ENCODE results near the gene ATP8B3.

ATP8B3 gene

GRCh38 chr19:1747285-1748114 is 64.6 kb downstream of the ATP8B3 start:
- peak overlapping the region; percentile 6; the same call in 1 of the 2 replicates for H3K4me3 ChIP-seq (replicated peaks; ENCODE audit: low read depth, low read length)
- no peak for TF ChIP-seq CTCF (IDR thresholded peaks at IDR 0.05; ENCODE audit: insufficient read depth, low read length, poor library complexity, severe bottlenecking)
- no peaks in the 10 kb centered on the region for H3K36me3 ChIP-seq (ENCODE audit: control insufficient read depth, insufficient read depth, low read length)
- peak; percentile 57 for DNase-seq (ENCODE audit: extremely low read depth, insufficient read length)
- peaks cover 3% of the 10 kb centered on the region for H3K27me3 ChIP-seq (replicated peaks; ENCODE audit: control insufficient read depth, insufficient read depth, low read length)

- H3K36me3 ChIP-seq (ENCODE audit: control insufficient read depth, insufficient read depth, low read length), result no peaks in the 10 kb centered on the region
- H3K27me3 ChIP-seq (replicated peaks; ENCODE audit: control insufficient read depth, insufficient read depth, low read length), result peaks cover 3% of the 10 kb centered on the region
- no peak for DNase-seq (ENCODE audit: extremely low read depth, insufficient read length)
- no peak overlapping the region for H3K4me3 ChIP-seq (replicated peaks; ENCODE audit: low read depth, low read length)
- no peak for TF ChIP-seq CTCF (IDR thresholded peaks at IDR 0.05; ENCODE audit: insufficient read depth, low read length, poor library complexity, severe bottlenecking)
Observed at GRCh38 chr19:1746401-1747284, 65.4 kb downstream of the ATP8B3 start.

GRCh38 chr19:1745589-1746031 is 66.5 kb downstream of the ATP8B3 start:
- no peaks in the 10 kb centered on the region for H3K36me3 ChIP-seq (ENCODE audit: control insufficient read depth, insufficient read depth, low read length)
- no peak for DNase-seq (ENCODE audit: extremely low read depth, insufficient read length)
- no peak overlapping the region for H3K4me3 ChIP-seq (replicated peaks; ENCODE audit: low read depth, low read length)
- H3K27me3 ChIP-seq (replicated peaks; ENCODE audit: control insufficient read depth, insufficient read depth, low read length), result peaks cover 3% of the 10 kb centered on the region
- no peak for TF ChIP-seq CTCF (IDR thresholded peaks at IDR 0.05; ENCODE audit: insufficient read depth, low read length, poor library complexity, severe bottlenecking)

GRCh38 chr19:1744822-1745563 is 67.1 kb downstream of the ATP8B3 start:
- Histone ChIP-seq H3K27me3 (replicated peaks; ENCODE audit: control insufficient read depth, insufficient read depth, low read length) (no peaks in the 10 kb centered on the region; the same call in none of the 2 replicates), H3K4me3 (replicated peaks; ENCODE audit: low read depth, low read length) (no peak overlapping the region), H3K36me3 (ENCODE audit: control insufficient read depth, insufficient read depth, low read length) (no peaks in the 10 kb centered on the region)
- no peak for TF ChIP-seq CTCF (IDR thresholded peaks at IDR 0.05; ENCODE audit: insufficient read depth, low read length, poor library complexity, severe bottlenecking)
- no peak for DNase-seq (ENCODE audit: extremely low read depth, insufficient read length)

GRCh38 chr19:1744133-1744665 is 67.9 kb downstream of the ATP8B3 start:
- no peak for DNase-seq (ENCODE audit: extremely low read depth, insufficient read length)
- Histone ChIP-seq H3K36me3 (ENCODE audit: control insufficient read depth, insufficient read depth, low read length) (no peaks in the 10 kb centered on the region), H3K27me3 (replicated peaks; ENCODE audit: control insufficient read depth, insufficient read depth, low read length) (no peaks in the 10 kb centered on the region; the same call in none of the 2 replicates), H3K4me3 (replicated peaks; ENCODE audit: low read depth, low read length) (no peak overlapping the region)
- no peak for TF ChIP-seq CTCF (IDR thresholded peaks at IDR 0.05; ENCODE audit: insufficient read depth, low read length, poor library complexity, severe bottlenecking)
